ENCODE measurements around the gene FRMD4A. TPM values are rescaled to one million over a fixed set of nuclear protein-coding genes. Genes with fewer than 3 reads are reported as not detected.
"Not testable (repeated sequence)": the region's sequence is repeated elsewhere in the genome, so short reads cannot be mapped to it uniquely, and the experiment has no call there.

The FRMD4A gene
- total RNA-seq, 1 experiment from 2014 or later: 19.6 TPM

DNA sequence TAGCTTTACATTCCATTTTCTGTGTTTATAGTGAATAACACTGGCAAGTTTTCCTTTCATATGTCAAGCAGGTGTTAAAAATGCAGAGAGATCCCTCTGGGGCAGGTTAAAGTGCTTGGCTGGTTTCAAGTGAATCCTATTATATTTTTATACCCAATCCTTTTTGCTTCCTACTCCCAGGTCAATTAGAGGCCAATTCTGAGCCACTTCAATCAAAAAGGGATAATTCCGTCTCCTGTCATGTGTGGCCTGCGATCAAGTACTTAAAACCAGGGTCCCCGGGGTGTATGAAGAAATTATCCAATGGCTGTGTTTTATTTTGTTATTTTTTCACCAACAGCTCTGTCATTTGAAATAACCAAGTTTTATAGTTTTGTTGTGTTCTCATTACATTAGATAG lies 430.8 kb downstream of the FRMD4A start:
- Histone ChIP-seq H3K9me3 (ENCODE audit: control insufficient read depth, low read depth, low read length) (no peaks in the 10 kb centered on the region), H2BK5ac (ENCODE audit: insufficient read length, low read length) (no peak overlapping the region), H3K4ac (ENCODE audit: low read depth, low read length) (no peak overlapping the region), H3K23me2 (ENCODE audit: insufficient read length, low read depth, low read length, poor library complexity, severe bottlenecking) (no peaks in the 10 kb centered on the region), H3K9ac (ENCODE audit: extremely low read depth, insufficient read length, low read length) (no peak overlapping the region), H2AFZ (ENCODE audit: low read length) (no peak overlapping the region), H4K91ac (ENCODE audit: insufficient read length, low read depth, low read length) (no peak overlapping the region), H3K56ac (ENCODE audit: insufficient read length, low read depth, low read length) (no peak overlapping the region), H3K79me2 (ENCODE audit: insufficient read depth, low read length) (no peaks in the 10 kb centered on the region), H2BK15ac (ENCODE audit: low read depth, low read length) (no peak overlapping the region), H2AK5ac (ENCODE audit: insufficient read length, low read length) (no peak overlapping the region), H4K20me1 (ENCODE audit: control insufficient read depth, insufficient read depth, insufficient read length) (no peaks in the 10 kb centered on the region), H4K8ac (replicated peaks; ENCODE audit: insufficient read length, low read depth, low read length) (no peak overlapping the region), H4K5ac (ENCODE audit: insufficient read length, low read depth, low read length) (no peak overlapping the region), H3K4me2 (ENCODE audit: insufficient read depth, insufficient read length, low read length) (no peak overlapping the region), H3K27ac (ENCODE audit: insufficient read length, low read depth, low read length) (no peak overlapping the region), H3K79me1 (ENCODE audit: insufficient read depth, low read depth, low read length, poor library complexity, severe bottlenecking) (no peaks in the 10 kb centered on the region), H3K14ac (ENCODE audit: insufficient read depth, low read length) (no peak overlapping the region), H3K27me3 (ENCODE audit: insufficient read depth, low read length) (no peaks in the 10 kb centered on the region; the same call in 1 of the 2 replicates), H3K4me1 (ENCODE audit: insufficient read depth, low read length) (no peaks in the 10 kb centered on the region), H2BK20ac (ENCODE audit: low read depth, low read length, poor library complexity, severe bottlenecking) (no peak overlapping the region), H2BK12ac (ENCODE audit: insufficient read length, low read depth, low read length) (no peak overlapping the region), H3K23ac (ENCODE audit: insufficient read length, low read depth, low read length) (no peak overlapping the region), H3T11ph (ENCODE audit: low read length) (no peak overlapping the region), H3K18ac (ENCODE audit: insufficient read length, low read depth, low read length) (no peak overlapping the region), H2BK120ac (ENCODE audit: low read depth, low read length, poor library complexity, severe bottlenecking) (no peak overlapping the region)
- no peak overlapping the region for H3K4me3 Mint-ChIP-seq
- H3K36me3 Mint-ChIP-seq (ENCODE audit: insufficient read depth in 1 of 3, low read depth in 3 of 3): no peaks in the 10 kb centered on the region; a peak in 1 of 7 replicates
- H3K27me3 Mint-ChIP-seq (ENCODE audit: low read depth): no peaks in the 10 kb centered on the region; the same call in 1 of the 2 replicates
- H3K9me3 Mint-ChIP-seq: peaks cover 2 to 5% of the 10 kb centered on the region in 2 experiments; a peak in 3 of 5 replicates
- no CpG with 5 or more reads among the region's 3 CpGs for WGBS (ENCODE audit: extremely low coverage, insufficient read length, low lambda C conversion rate)
- DNase-seq: no peak
- peaks cover 13 to 14% of the 10 kb centered on the region in 2 experiments for H3K4me1 Mint-ChIP-seq
- TF ChIP-seq, protein P1, sequence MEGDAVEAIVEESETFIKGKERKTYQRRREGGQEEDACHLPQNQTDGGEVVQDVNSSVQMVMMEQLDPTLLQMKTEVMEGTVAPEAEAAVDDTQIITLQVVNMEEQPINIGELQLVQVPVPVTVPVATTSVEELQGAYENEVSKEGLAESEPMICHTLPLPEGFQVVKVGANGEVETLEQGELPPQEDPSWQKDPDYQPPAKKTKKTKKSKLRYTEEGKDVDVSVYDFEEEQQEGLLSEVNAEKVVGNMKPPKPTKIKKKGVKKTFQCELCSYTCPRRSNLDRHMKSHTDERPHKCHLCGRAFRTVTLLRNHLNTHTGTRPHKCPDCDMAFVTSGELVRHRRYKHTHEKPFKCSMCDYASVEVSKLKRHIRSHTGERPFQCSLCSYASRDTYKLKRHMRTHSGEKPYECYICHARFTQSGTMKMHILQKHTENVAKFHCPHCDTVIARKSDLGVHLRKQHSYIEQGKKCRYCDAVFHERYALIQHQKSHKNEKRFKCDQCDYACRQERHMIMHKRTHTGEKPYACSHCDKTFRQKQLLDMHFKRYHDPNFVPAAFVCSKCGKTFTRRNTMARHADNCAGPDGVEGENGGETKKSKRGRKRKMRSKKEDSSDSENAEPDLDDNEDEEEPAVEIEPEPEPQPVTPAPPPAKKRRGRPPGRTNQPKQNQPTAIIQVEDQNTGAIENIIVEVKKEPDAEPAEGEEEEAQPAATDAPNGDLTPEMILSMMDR (conservative IDR thresholded peaks at IDR 0.05): no peak
- H3K27ac Mint-ChIP-seq: no peak overlapping the region

DNA sequence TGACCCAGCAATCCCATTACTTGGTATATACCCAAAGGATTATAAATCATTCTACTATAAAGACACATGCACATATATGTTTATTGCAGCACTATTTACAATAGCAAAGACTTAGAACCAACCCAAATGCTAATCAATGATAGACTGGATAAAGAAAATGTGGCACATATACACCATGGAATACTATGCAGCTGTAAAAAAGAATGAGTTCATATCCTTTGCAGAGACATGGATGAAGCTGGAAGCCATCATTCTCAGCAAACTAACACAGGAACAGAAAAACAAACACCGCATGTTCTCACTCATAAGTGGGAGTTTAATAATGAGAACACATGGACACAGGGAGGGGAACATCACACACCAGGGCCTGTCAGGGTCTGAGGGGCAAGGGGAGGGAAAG lies 434.6 kb downstream of the FRMD4A start:
- H4K5ac ChIP-seq (ENCODE audit: insufficient read length, low read depth, low read length); H3K27ac ChIP-seq (ENCODE audit: insufficient read length, low read depth, low read length); H2BK15ac ChIP-seq (ENCODE audit: low read depth, low read length); H3K23me2 ChIP-seq (ENCODE audit: insufficient read length, low read depth, low read length, poor library complexity, severe bottlenecking); H2BK12ac ChIP-seq (ENCODE audit: insufficient read length, low read depth, low read length); H3K79me1 ChIP-seq (ENCODE audit: insufficient read depth, low read depth, low read length, poor library complexity, severe bottlenecking); H2BK20ac ChIP-seq (ENCODE audit: low read depth, low read length, poor library complexity, severe bottlenecking); H3K4me1 ChIP-seq (ENCODE audit: insufficient read depth, low read length); H2BK5ac ChIP-seq (ENCODE audit: insufficient read length, low read length); H3K56ac ChIP-seq (ENCODE audit: insufficient read length, low read depth, low read length); H4K20me1 ChIP-seq (ENCODE audit: control insufficient read depth, insufficient read depth, insufficient read length); H3K27me3 ChIP-seq (ENCODE audit: insufficient read depth, low read length); H3T11ph ChIP-seq (ENCODE audit: low read length); H3K79me2 ChIP-seq (ENCODE audit: insufficient read depth, low read length); H3K23ac ChIP-seq (ENCODE audit: insufficient read length, low read depth, low read length); H3K9me3 Mint-ChIP-seq; H2BK120ac ChIP-seq (ENCODE audit: low read depth, low read length, poor library complexity, severe bottlenecking); H3K9me3 ChIP-seq (ENCODE audit: control insufficient read depth, low read depth, low read length); H3K27ac Mint-ChIP-seq; H3K14ac ChIP-seq (ENCODE audit: insufficient read depth, low read length); H2AFZ ChIP-seq (ENCODE audit: low read length); H3K4ac ChIP-seq (ENCODE audit: low read depth, low read length); H4K91ac ChIP-seq (ENCODE audit: insufficient read length, low read depth, low read length); H3K4me2 ChIP-seq (ENCODE audit: insufficient read depth, insufficient read length, low read length); H3K9ac ChIP-seq (ENCODE audit: extremely low read depth, insufficient read length, low read length); H4K8ac ChIP-seq (replicated peaks; ENCODE audit: insufficient read length, low read depth, low read length); H3K4me3 Mint-ChIP-seq; DNase-seq; H3K36me3 Mint-ChIP-seq (ENCODE audit: insufficient read depth in 1 of 3, low read depth in 3 of 3); H2AK5ac ChIP-seq (ENCODE audit: insufficient read length, low read length); H3K18ac ChIP-seq (ENCODE audit: insufficient read length, low read depth, low read length): not testable (repeated sequence)
- no CpG with 5 or more reads among the region's 1 CpG for WGBS (ENCODE audit: extremely low coverage, insufficient read length, low lambda C conversion rate)
- Mint-ChIP-seq H3K27me3 (ENCODE audit: low read depth) (peaks cover 23% of the 10 kb centered on the region), H3K4me1 (peaks cover 21 to 28% of the 10 kb centered on the region in 2 experiments)

Measured in H9 (cell line).